H1 (cell line): Measurements from ENCODE around the gene NSD2. TPM values are rescaled to one million over a fixed set of nuclear protein-coding genes. Genes with fewer than 3 reads are reported as not detected.

Source experiments
- CTCF ChIA-PET: fragments of 300-600 bp; sonication (Branson Sonifier 250); formaldehyde crosslinking; loops from one replicate; lab custom pipeline; 2021; ENCODE audit not compliant: partially characterized antibody; lab: Charles Lee
- POLR2A ChIA-PET: fragments of 300-600 bp; sonication (Branson Sonifier 250); formaldehyde crosslinking; loops from one replicate; lab custom pipeline; 2021; ENCODE audit warnings: inconsistent platforms; ENCODE audit not compliant: partially characterized antibody; lab: Charles Lee
- DNase-seq, 2 experiments: peaks; one replicate each; pipeline versions ENCODE4 v3.0.0 to v3.0.0-alpha.2; 2010 to 2022; ENCODE audit warnings: low spot score in 2 of 2, low read depth in 1 of 2, mixed read lengths in 1 of 2
- FAIRE-seq: peaks from 2 replicates; lab custom pipeline; 2011; peaks lifted over from hg19 to GRCh38; lab: Jason Lieb, UNC
- H2AFZ ChIP-seq: 2 replicates; pipeline ENCODE4 v1.8.1; 2012; ENCODE audit warnings: low read length, inconsistent platforms
- H2AK5ac ChIP-seq: 2 replicates; pipeline ENCODE4 v1.6.1; 2013; ENCODE audit warnings: low read depth, low read length
- H2BK120ac ChIP-seq: replicated peaks from 2 replicates; pipeline ENCODE3; 2013; ENCODE audit warnings: low read depth, low read length, inconsistent platforms
- H2BK12ac ChIP-seq: 2 replicates; pipeline ENCODE4 v1.6.1; 2013; ENCODE audit warnings: low read depth, low read length
- H2BK15ac ChIP-seq: 2 replicates; pipeline ENCODE4 v1.6.1; 2013; ENCODE audit warnings: low read length
- H2BK20ac ChIP-seq: 2 replicates; pipeline ENCODE4 v1.6.1; 2013; ENCODE audit warnings: low read length
- H2BK5ac ChIP-seq: 2 replicates; pipeline ENCODE4 v1.6.1; 2013; ENCODE audit warnings: low read depth, low read length
- H3K14ac ChIP-seq: 2 replicates; pipeline ENCODE4 v1.6.1; 2013; ENCODE audit warnings: inconsistent platforms; ENCODE audit not compliant: insufficient read length
- H3K18ac ChIP-seq: 2 replicates; pipeline ENCODE4 v1.6.1; 2013; ENCODE audit warnings: low read length; ENCODE audit errors: extremely low read depth
- H3K23ac ChIP-seq: 2 replicates; pipeline ENCODE4 v1.6.1; 2013; ENCODE audit warnings: inconsistent platforms; ENCODE audit not compliant: insufficient read length
- H3K23me2 ChIP-seq: 2 replicates; pipeline ENCODE4 v1.6.1; 2013; ENCODE audit warnings: low read depth, low read length
- H3K27ac ChIP-seq: 2 replicates; pipeline ENCODE4 v1.6.1; 2011; ENCODE audit warnings: low read depth, low read length, inconsistent platforms
- H3K27me3 ChIP-seq, 4 experiments: replicated peaks in 1 of 4; 1 replicate in 1 of 4; 2 replicates in 3 of 4; pipeline versions ENCODE4 v1.6.1 to v1.8.1; 2011 to 2013; ENCODE audit warnings: low read length in 3 of 4, mild to moderate bottlenecking in 3 of 4, inconsistent platforms in 2 of 4, mixed read lengths in 2 of 4, moderate library complexity in 1 of 4; ENCODE audit not compliant: control insufficient read depth in 3 of 4, insufficient read depth in 3 of 4; ENCODE audit errors: extremely low read depth in 1 of 4
- H3K36me3 ChIP-seq, 4 experiments: 2 replicates each; pipeline versions ENCODE4 v1.6.1 to v1.8.1; 2011 to 2013; ENCODE audit warnings: mild to moderate bottlenecking in 4 of 4, low read length in 3 of 4, moderate library complexity in 2 of 4, control low read depth in 1 of 4, inconsistent platforms in 1 of 4; ENCODE audit not compliant: insufficient read depth in 4 of 4, control insufficient read depth in 2 of 4
- H3K4ac ChIP-seq: replicated peaks from 2 replicates; pipeline ENCODE3; 2013; ENCODE audit warnings: low read length, low read depth, mixed read lengths, inconsistent platforms; ENCODE audit not compliant: insufficient read length
- H3K4me1 ChIP-seq, 4 experiments: replicated peaks in 1 of 4; 1 replicate in 1 of 4; 2 replicates in 3 of 4; pipeline versions ENCODE4 v1.6.1 to v1.8.1; 2011 to 2013; ENCODE audit warnings: low read length in 3 of 4, inconsistent platforms in 2 of 4, mixed read lengths in 1 of 4; ENCODE audit not compliant: insufficient read depth in 4 of 4, control insufficient read depth in 3 of 4
- H3K4me2 ChIP-seq, 2 experiments: 2 replicates each; pipeline versions ENCODE4 v1.6.1 to v1.8.1; 2011 to 2013; ENCODE audit warnings: low read depth in 2 of 2, low read length in 2 of 2, control low read depth in 1 of 2, inconsistent platforms in 1 of 2, mild to moderate bottlenecking in 1 of 2; ENCODE audit not compliant: insufficient read depth in 1 of 2
- H3K4me3 ChIP-seq, 4 experiments: fragments of 200-600, 300-600 bp in 1 of 4; sonication (generic), shearing (Covaris generic), sonication (Bioruptor Twin) in 1 of 4; 2 replicates each; pipeline versions ENCODE4 v1.5.1 to v1.8.1; 2011 to 2016; ENCODE audit warnings: low read length in 4 of 4, low read depth in 3 of 4, control low read depth in 2 of 4, inconsistent platforms in 2 of 4, mild to moderate bottlenecking in 2 of 4, mixed read lengths in 1 of 4, moderate library complexity in 1 of 4; ENCODE audit not compliant: insufficient read depth in 2 of 4; ENCODE audit errors: extremely low read depth in 1 of 4
- H3K56ac ChIP-seq: replicated peaks from 2 replicates; pipeline ENCODE3; 2013; ENCODE audit warnings: low read depth, mild to moderate bottlenecking, mixed read lengths, low read length, inconsistent platforms; ENCODE audit not compliant: insufficient read length
- H3K79me1 ChIP-seq: 2 replicates; pipeline ENCODE4 v1.6.1; 2013; ENCODE audit warnings: low read depth, low read length, control low read depth
- H3K79me2 ChIP-seq, 2 experiments: 2 replicates each; pipeline versions ENCODE4 v1.6.1 to v1.8.1; 2012 to 2013; ENCODE audit warnings: low read length in 2 of 2, mild to moderate bottlenecking in 2 of 2, inconsistent platforms in 1 of 2; ENCODE audit not compliant: insufficient read depth in 2 of 2, control insufficient read depth in 1 of 2
- H3K9ac ChIP-seq, 4 experiments: replicated peaks in 1 of 4; 1 replicate in 1 of 4; 2 replicates in 3 of 4; pipeline versions ENCODE4 v1.6.1 to v1.8.1; 2011 to 2013; ENCODE audit warnings: low read depth in 3 of 4, low read length in 3 of 4, control low read depth in 2 of 4, mild to moderate bottlenecking in 2 of 4, moderate library complexity in 2 of 4, inconsistent platforms in 1 of 4; ENCODE audit errors: extremely low read depth in 1 of 4
- H3K9me3 ChIP-seq, 2 experiments: 2 replicates each; pipeline versions ENCODE4 v1.6.1 to v1.8.1; 2012 to 2013; ENCODE audit warnings: mild to moderate bottlenecking in 2 of 2, moderate library complexity in 2 of 2, control low read depth in 1 of 2, inconsistent platforms in 1 of 2, low read depth in 1 of 2, low read length in 1 of 2, mixed read lengths in 1 of 2; ENCODE audit not compliant: insufficient read depth in 2 of 2
- H4K20me1 ChIP-seq, 2 experiments: replicated peaks in 1 of 2; 2 replicates each; pipeline versions ENCODE3 to v1.8.1; 2011 to 2013; ENCODE audit warnings: inconsistent platforms in 2 of 2, low read length in 2 of 2, mild to moderate bottlenecking in 1 of 2; ENCODE audit not compliant: insufficient read depth in 2 of 2, control insufficient read depth in 1 of 2
- H4K5ac ChIP-seq: 2 replicates; pipeline ENCODE4 v1.6.1; 2013; ENCODE audit warnings: low read length, low read depth, mixed read lengths, inconsistent platforms; ENCODE audit not compliant: insufficient read length
- H4K8ac ChIP-seq: 2 replicates; pipeline ENCODE4 v1.8.0; 2013; ENCODE audit warnings: mild to moderate bottlenecking, moderate library complexity, low read length, inconsistent platforms; ENCODE audit not compliant: insufficient read depth; ENCODE audit errors: extremely low read depth
- H4K91ac ChIP-seq: replicated peaks from 2 replicates; pipeline ENCODE3; 2013; ENCODE audit warnings: low read length, mixed read lengths, inconsistent platforms; ENCODE audit not compliant: insufficient read length
- BRCA1 ChIP-seq: IDR thresholded peaks from 2 replicates; pipeline ENCODE4 v1.6.1; 2012; ENCODE audit warnings: low read depth, low read length, improper control_type of control experiment
- CHD2 ChIP-seq: IDR thresholded peaks from 2 replicates; pipeline ENCODE4 v1.6.1; 2012; ENCODE audit warnings: low read length, improper control_type of control experiment
- EGR1 ChIP-seq: IDR thresholded peaks from 2 replicates; pipeline ENCODE4 v1.6.1; 2011; ENCODE audit warnings: low read depth, low read length, borderline replicate concordance
- RXRA ChIP-seq: IDR thresholded peaks from 2 replicates; pipeline ENCODE4 v1.6.1; 2011; ENCODE audit warnings: low read depth, mild to moderate bottlenecking, low read length, moderate library complexity; ENCODE audit not compliant: insufficient read depth
- TAF7 ChIP-seq: optimal IDR thresholded peaks from 2 replicates; pipeline ENCODE3; 2011; ENCODE audit warnings: low read depth, mild to moderate bottlenecking, inconsistent platforms, low read length, moderate library complexity, borderline replicate concordance
- ZNF274 ChIP-seq: IDR thresholded peaks from 2 replicates; pipeline ENCODE4 v1.7.0; 2012; ENCODE audit warnings: low read length, borderline replicate concordance; ENCODE audit errors: extremely low read depth
- WGBS, 2 experiments: shearing (Covaris generic) in 1 of 2; methylation state at CpG; one replicate each; pipeline versions ENCODE4 v1.1.6 to v1.1.7; 2013 to 2015; ENCODE audit warnings: low lambda C conversion rate in 2 of 2, mixed read lengths in 2 of 2, inconsistent platforms in 1 of 2, low coverage in 1 of 2, missing lambda C conversion rate in 1 of 2; ENCODE audit not compliant: insufficient replicate concordance in 2 of 2, insufficient coverage in 1 of 2, insufficient read length in 1 of 2; ENCODE audit errors: extremely low coverage in 1 of 2, missing lambda C conversion rate in 1 of 2; 5-methylcytosine and 5-hydroxymethylcytosine counted together
- long read RNA-seq, 2 experiments: library from RNA in 1 of 2; library from capped mRNA in 1 of 2; stranded (forward); transcript quantifications; one replicate each; pipeline ENCODE4 v2.0.0, GENCODE V29; 2021; ENCODE audit warnings: inconsistent platforms in 1 of 2
- polyA minus RNA-seq, 3 experiments: library from RNA; depleted of rRNA, polyadenylated mRNA; stranded (reverse); fragments of >200 nt; gene quantifications; 1 replicate in 2 of 3; 2 replicates in 1 of 3; pipeline ENCODE4 v1.2.3, GENCODE V29; 2011
- polyA plus RNA-seq, 7 experiments: library from polyadenylated mRNA; depleted of rRNA in 3 of 7; stranded (reverse) in 5 of 7; unstranded in 2 of 7; fragments of >200 nt in 5 of 7; fragments of 200-250 nt in 2 of 7; gene quantifications; 1 replicate in 5 of 7; 2 replicates in 1 of 7; 4 replicates in 1 of 7; pipeline versions ENCODE4 v1.2.1 to v1.2.3, GENCODE V29; 2011 to 2013; ENCODE audit warnings: missing spikeins in 2 of 7, mixed read lengths in 2 of 7
- total RNA-seq: library from RNA; stranded (reverse); fragmentation: NEBNext Ultra II Directional; extraction: Animal tissue kit (Norgen Biotek cat#: 25700); gene quantifications from 2 replicates; pipeline ENCODE4 v1.2.1, GENCODE V29; 2021
- TF ChIP-seq, protein P1 (sequence below): IDR thresholded peaks from 2 replicates; pipeline ENCODE4 v1.6.1; 2012; ENCODE audit warnings: inconsistent platforms

The NSD2 gene
- total RNA-seq (129 TPM in 2 replicates), polyA plus RNA-seq (2011; rRNA removed) (26.7 and 40.3 TPM in 2 replicates), polyA minus RNA-seq (2011; rRNA and poly(A)+ RNA removed) (79.1 and 96.2 TPM in 2 replicates)
- 36.6 TPM for polyA plus RNA-seq (2011; cell fraction: cytosol; rRNA removed)
- 84.1 TPM for polyA plus RNA-seq (2011; cell fraction: nucleus; rRNA removed)
- 66.4 to 82.6 TPM (median 77.2 TPM) in 4 replicates for polyA plus RNA-seq (2012, experiment 1 of 2)
- 11.1 TPM for polyA plus RNA-seq (2012, experiment 2 of 2)
- 41.1 TPM for polyA plus RNA-seq (2013, experiment 1 of 2)
- 39.6 TPM for polyA plus RNA-seq (2013, experiment 2 of 2)
- polyA minus RNA-seq (2011; cell fraction: cytosol; rRNA and poly(A)+ RNA removed): 53.7 TPM
- polyA minus RNA-seq (2011; cell fraction: nucleus; rRNA and poly(A)+ RNA removed): 117 TPM
- long read RNA-seq, experiment 1, full-length matches to known transcripts: 1 of 43 reads
- long read RNA-seq, experiment 1, partial matches to known transcripts: 31 of 43 reads
- long read RNA-seq, experiment 1, other reads (novel, unspliced or antisense): 11 of 43 reads
- long read RNA-seq, experiment 2, partial matches to known transcripts: 1 of 3 reads
- long read RNA-seq, experiment 2, other reads (novel, unspliced or antisense): 2 of 3 reads

- 9% methylated on average over 7 of the region's 155 CpGs; no CpG with 5 or more reads in 1 of the 2 experiments for WGBS, 2 experiments
- FAIRE-seq: no peak
- CTCF ChIA-PET: interaction anchor here (1.0 to 1.9 kb wide), 3 partner anchors 29 to 35 kb away, joined by 3 to 6 read pairs (median 3); no protein-coding TSS in a partner anchor
- 0 out of 2 replicates have a peak within 1 kb of the TSS, but pooled peaks have one; percentile 31 for H2BK15ac ChIP-seq
- H4K8ac ChIP-seq: peak within 1 kb of the TSS; percentile 95
- peak within 1 kb of the TSS; percentile 35 to 91 (median 82) for H3K9ac ChIP-seq
- no peak within 1 kb of the TSS for H4K91ac ChIP-seq
- H2BK12ac ChIP-seq: no peak within 1 kb of the TSS
- peaks cover 0 to 9% (median 5%) of the 10 kb centered on the region in 4 experiments; a peak in 6 of 7 replicates for H3K4me1 ChIP-seq
- no peak within 1 kb of the TSS for H2AK5ac ChIP-seq
- H3K23ac ChIP-seq: no peak within 1 kb of the TSS
- H2BK5ac ChIP-seq: no peak within 1 kb of the TSS; the same call in 1 of the 2 replicates
- peaks cover 12 to 37% of the 10 kb centered on the region in 2 experiments for H3K79me2 ChIP-seq
- peaks cover 8% of the 10 kb centered on the region for H3K23me2 ChIP-seq
- H3K27me3 ChIP-seq: peaks cover 15 to 34% (median 33%) of the 10 kb centered on the region in 4 experiments
- no peaks in the 10 kb centered on the region for H3K36me3 ChIP-seq
- H2BK20ac ChIP-seq: no peak within 1 kb of the TSS
- H3K18ac ChIP-seq: peak within 1 kb of the TSS; percentile 87
- peak within 1 kb of the TSS; percentile 63 to 100 (median 78) for H3K4me3 ChIP-seq
- peak within 1 kb of the TSS; percentile 73 for H4K5ac ChIP-seq
- DNase-seq: peak in 1 of 2 experiments; percentile 93
- H3K4ac ChIP-seq: no peak within 1 kb of the TSS
- H3K56ac ChIP-seq: peak within 1 kb of the TSS; percentile 80
- peak within 1 kb of the TSS; percentile 76; the same call in 1 of the 2 replicates for H3K27ac ChIP-seq
- H3K14ac ChIP-seq: no peak within 1 kb of the TSS
- no peak within 1 kb of the TSS for H2BK120ac ChIP-seq
- no peak within 1 kb of the TSS for H2AFZ ChIP-seq
- peaks cover 12 to 17% of the 10 kb centered on the region in 2 experiments for H4K20me1 ChIP-seq
- H3K4me2 ChIP-seq: peak within 1 kb of the TSS; percentile 79
- peaks cover 10% of the 10 kb centered on the region; the same call in 1 of the 2 replicates for H3K79me1 ChIP-seq
- no peaks in the 10 kb centered on the region for H3K9me3 ChIP-seq
- POLR2A ChIA-PET: interaction anchor here (1.0 to 1.7 kb wide), 3 partner anchors 12 to 15 kb away, joined by 5 to 6 read pairs (median 5); partner anchors contain the start of gene LETM1
- TF ChIP-seq CHD2 (peak; percentile 30; the same call in 1 of the 2 replicates), EGR1 (no peak), BRCA1 (no peak), ZNF274 (no peak), RXRA (no peak), TAF7 (peak; percentile 29)
- TF ChIP-seq, protein P1, sequence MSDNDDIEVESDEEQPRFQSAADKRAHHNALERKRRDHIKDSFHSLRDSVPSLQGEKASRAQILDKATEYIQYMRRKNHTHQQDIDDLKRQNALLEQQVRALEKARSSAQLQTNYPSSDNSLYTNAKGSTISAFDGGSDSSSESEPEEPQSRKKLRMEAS: peak; percentile 95
Measured at GRCh38 chr4:1870578-1871443, at the start of gene NSD2. Gene NSD2, plus strand, starts transcription at chr4:1871393. Its CDS starts 29,262 bp downstream, at chr4:1900655.
